ENCODE data around the gene UST. TPM values are rescaled to one million over a fixed set of nuclear protein-coding genes. Genes with fewer than 3 reads are reported as not detected.

The UST gene, protein sequence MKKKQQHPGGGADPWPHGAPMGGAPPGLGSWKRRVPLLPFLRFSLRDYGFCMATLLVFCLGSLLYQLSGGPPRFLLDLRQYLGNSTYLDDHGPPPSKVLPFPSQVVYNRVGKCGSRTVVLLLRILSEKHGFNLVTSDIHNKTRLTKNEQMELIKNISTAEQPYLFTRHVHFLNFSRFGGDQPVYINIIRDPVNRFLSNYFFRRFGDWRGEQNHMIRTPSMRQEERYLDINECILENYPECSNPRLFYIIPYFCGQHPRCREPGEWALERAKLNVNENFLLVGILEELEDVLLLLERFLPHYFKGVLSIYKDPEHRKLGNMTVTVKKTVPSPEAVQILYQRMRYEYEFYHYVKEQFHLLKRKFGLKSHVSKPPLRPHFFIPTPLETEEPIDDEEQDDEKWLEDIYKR
- under 0.01 TPM in 2 replicates for total RNA-seq

DNA sequence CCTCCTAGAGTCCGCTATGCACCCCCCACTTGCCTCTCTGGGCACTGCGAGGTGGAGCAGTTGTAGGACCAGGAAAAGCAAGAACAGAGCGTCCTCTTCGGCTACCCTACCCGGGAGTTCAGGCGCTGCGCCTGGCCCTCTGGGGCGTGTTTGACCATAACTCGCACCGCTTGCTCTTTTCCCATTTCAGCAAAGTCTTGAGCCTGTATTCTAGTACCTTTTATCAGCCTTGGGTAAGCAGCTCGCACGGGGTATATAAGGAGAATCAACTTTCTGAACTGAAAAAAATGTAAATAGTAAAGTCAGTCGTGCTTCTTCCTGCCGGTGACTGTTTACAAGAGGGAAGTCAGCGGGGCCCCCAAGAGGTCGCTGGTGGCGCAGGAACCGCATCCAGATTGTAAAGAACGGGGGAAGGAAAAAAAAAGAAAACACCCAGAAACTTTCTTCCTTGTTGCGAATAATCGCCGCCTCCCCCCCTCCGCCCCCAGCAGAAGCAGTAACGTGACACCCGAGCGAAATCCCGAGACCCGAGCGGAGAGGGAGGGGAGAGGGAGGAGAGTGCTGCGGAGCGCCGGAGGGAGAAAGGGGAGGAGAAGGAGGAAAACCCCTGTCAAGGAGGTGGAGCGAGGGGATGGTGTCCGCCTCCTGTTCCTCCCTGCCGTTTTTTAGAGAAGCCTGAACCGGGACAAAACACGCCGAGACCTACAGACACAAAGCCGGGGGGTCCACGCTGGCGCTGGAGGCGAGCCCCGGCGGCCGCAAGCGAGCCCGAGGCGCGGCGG, at the start of gene UST:
TSS of gene UST (plus strand) at position 668 of the 782 bp plus-strand sequence. CDS start 401 bp downstream, outside the sequence.
- peak; percentile 17 to 55 for DNase-seq (ENCODE audit: low read depth in 2 of 2)

DNA sequence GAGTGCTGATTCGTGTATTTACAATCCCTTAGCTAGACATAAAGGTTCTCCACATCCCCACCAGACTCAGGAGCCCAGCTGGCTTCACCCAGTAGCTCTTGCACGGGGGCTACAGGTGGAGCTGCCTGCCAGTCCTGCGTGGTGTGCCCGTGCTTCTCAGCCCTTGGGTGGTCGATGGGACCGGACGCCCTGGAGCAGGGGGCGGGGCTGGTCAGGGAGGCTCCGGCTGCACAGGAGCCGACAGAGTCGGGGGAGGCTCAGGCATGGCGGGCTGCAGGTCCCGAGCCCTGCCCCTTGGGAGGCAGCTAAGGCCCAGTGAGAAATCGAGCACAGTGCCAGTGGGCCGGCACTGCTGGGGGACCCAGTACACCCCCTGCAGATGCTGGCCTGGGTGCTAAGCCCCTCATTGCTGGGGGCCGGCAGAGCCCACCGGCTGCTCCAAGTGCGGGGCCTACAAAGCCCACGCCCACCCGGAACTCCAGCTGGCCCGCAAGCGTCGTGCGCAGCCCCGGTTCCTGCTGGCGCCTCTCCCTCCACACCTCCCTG, 48.9 kb upstream of the UST start:
- no peak for DNase-seq (ENCODE audit: low read depth in 2 of 2)

DNA sequence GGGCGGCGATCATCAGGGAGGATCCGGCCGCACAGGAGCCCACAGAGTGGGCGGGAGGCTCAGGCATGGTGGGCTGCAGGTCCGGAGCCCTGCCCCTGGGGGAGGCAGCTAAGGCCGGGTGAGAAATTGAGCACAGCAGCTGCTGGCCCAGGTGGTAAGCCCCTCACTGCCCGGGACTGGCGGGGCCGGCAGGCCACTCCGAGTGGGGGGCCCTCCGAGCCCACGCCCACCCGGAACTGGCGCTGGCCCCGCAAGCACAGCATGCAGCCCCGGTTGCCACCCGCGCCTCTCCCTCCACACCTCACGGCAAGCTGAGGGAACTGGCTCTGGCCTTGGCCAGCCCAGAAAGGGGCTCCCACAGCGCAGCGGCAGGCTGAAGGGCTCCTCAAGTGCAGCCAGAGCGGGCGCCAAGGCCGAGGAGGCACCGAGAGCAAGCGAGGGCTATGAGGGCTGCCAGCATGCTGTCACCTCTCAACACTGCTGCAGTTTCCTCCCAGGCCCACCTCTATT, 48.1 kb upstream of the UST start:
- no peak for DNase-seq (ENCODE audit: low read depth in 2 of 2)

DNA sequence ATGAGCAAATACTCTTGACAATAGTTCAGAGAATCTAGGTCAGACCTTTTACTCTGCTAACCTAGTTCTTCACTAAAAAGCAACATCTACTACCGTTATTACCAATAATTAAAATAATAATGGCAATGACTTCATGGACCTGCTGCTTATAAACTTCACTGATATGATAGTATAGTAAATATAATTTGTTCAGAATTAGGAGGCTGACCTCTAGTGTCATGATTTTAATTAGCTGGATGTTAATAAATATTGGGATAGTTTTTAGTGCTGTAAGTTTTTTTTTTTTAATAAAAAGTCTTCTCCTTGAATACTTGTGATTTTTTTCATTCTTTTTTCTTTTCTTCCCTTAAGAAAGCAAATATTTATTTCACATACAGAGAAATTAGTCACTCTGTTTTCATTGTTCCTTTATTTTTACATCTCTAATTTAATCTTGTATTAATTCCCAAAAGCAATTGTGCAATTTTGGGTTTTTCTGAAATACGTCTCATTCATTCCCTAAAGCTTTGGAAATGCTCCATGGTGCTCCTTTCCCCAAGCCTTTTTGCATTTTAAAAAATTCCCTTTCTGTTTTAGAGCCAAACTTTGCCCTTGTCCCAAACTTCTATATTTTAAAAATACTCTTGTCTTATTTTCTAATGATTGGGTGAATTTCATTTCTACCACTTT, 46.6 kb upstream of the UST start:
- DNase-seq (ENCODE audit: low read depth in 2 of 2) = no peak

DNA sequence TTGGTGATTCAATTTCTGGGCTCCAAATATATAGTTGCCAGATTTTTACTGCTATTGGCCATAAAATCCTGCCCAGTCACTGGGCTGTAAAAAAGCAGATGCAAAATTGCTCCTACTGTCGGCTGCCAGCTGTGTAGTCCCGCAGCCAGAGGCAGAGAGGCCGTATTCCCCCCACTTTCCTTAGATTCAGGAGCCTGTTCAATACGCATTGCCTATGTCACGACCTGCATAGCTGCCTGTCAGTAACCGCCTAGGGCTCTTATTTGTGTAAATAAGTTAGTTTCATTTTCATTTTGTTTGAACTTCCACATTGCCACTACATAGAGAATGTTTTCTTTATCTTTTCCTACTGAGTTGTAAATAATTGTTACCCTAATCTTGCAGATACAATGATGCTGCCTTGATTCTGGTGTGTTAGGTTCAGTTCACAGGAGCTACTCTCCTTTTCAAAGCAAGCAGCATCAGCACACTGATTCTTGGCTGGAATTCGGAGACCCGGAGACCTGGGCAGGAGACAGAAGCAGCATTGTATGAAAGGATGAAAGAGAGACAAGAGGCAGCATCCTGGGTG, 46.0 kb upstream of the UST start:
- DNase-seq (ENCODE audit: low read depth in 2 of 2) = peak; percentile 8 to 28

DNA sequence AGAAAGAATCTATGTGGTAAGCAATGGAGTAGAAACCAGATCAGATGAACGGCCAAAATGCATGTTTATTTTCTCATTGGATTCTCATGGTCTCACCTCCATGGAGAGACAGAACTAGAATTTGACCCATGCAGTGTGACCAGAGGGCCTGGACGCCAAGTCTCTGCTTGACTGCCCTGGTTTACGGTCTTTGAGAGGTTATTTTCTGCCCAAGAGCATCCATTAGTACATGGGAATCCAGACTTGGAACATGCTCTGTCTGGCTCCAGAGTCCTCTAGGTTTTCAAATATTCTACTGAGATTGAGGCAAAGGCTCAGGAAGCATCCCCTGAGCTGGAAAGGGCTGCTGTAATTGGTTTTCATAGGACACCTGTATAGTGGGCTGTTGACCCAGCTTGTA, 45.5 kb upstream of the UST start:
- DNase-seq (ENCODE audit: low read depth in 2 of 2) = no peak

DNA sequence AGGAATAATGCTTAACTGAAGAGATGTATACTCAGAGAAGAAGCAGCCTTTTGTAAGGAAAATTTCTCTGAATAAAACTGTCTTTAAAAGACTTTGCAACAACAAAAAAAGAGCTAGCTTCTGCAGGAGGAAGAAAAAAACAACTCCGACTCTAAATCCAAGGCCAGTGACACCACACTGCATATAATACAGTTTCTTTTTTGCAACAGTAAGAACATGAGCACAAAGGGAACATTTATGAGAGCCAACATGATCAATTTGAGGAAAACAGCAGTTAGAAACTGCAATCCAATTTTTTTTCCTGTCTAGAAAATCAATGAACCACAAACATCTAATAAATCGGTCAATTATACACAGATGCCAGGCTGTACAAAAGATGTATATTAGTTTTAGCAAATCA, 42.9 kb upstream of the UST start:
- no peak for DNase-seq (ENCODE audit: low read depth in 2 of 2)

DNA sequence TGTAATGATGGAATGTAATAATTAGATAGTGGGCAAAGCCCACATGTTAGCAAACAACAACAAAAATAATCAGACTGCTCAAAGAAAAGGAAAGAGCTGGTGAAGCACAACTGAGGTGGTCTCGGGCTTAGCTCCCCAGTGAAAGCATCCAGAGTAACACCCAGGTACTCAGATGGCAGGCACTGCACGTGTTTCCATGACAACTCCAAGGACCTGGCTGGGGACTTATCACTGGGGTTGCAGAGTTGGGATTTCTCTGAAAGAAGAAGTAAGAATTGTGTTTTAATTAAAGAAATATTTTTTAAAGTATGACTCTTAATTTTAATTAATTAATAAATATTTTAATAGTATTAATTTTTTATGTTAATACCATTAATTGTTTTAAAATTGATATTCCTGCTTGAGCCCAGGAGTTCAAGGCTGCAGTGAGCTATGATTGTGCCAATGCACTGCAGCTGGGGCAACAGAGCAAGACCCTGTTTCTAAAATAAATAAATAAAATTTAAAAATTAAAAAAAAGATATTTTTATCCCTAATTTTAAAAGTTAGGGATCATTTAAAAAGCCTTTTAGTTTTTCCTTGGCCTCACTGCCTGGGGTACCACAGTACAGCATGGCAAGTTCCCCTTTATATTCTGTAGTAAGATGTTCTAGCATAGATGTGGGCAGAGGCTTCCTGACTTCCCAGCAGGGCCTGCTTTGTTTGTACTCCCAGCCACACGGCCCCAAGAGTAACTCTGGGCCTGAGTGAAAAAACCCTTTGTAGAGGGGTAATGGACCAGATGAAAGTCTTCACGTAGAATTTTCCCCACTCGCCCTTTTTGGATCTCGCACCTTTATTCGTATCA, 42.2 kb upstream of the UST start:
- DNase-seq (ENCODE audit: low read depth in 2 of 2) = no peak

DNA sequence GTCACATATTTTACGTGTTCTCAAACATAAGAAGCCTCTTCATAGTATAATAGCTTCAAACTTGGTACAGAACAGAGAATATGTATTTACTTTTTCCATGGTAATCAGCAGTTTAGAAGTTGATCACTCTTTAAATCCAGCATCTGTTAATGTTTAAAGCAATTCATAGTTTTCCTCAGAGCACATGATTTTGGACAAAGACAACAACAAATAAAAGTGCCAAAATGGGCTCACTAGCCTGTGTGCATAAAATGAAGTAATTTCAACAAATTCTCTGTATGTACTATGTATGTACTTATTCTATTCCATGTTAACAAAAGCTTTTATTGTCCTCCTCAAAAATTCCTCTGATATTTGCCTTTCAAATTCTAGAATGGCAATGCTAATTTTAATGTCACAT, 38.1 kb upstream of the UST start:
- DNase-seq (ENCODE audit: low read depth in 2 of 2) = no peak

DNA sequence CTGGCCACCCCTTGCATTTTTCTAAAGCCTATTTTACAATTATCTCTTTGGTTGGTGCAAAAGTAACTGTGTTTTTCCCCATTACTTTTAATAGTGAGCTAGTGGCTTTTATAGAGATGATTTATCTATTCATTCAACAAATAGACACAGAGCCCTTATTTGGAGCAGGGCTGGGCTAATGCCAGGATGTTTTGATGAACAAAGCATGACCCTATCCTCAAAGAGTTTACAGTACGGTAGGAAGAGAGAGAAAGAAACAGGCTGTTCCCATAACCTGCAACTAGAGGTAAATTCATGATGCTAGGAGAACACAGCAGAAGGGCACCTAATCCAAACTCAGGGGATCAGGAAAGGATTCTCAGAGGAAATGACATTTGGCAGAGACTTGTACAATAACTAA, 37.3 kb upstream of the UST start:
- DNase-seq (ENCODE audit: low read depth in 2 of 2) = no peak

DNA sequence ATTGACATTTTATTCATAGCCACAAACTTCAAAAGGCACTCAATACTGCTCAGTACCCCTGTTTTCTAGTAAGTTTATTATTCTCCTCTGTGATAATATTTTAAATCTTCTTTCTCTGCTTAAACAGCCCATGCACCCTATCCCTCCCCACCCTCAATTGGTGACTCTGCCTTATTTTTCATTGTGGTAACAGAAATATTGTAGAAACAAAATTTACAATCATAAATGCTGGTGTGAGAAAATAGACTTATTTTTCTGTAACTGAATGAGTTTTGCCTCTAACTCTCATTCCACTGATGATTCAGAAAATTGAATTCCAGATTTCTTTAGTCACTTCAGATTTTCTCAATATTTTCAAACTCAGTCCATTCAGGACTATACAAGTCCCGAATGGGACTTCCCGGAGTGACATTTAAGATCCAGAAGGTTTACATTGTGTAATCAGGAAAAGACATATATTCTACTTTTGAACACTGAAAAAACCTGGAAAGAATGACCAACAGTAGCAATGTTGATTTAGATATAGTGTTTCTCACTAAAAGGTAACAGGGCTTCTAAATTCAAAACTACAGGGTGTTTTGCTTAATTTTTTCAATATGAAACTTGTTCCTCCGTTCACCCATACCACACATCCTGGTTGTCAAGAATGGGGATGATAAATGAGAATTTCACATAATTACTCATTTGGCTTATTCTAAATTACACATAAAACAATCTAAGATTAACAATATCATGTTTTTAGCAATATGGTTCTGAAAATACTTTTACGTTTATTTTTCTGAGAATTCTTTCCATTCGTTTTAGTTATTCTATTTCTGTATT, 34.8 kb upstream of the UST start:
- DNase-seq (ENCODE audit: low read depth in 2 of 2) = no peak

DNA sequence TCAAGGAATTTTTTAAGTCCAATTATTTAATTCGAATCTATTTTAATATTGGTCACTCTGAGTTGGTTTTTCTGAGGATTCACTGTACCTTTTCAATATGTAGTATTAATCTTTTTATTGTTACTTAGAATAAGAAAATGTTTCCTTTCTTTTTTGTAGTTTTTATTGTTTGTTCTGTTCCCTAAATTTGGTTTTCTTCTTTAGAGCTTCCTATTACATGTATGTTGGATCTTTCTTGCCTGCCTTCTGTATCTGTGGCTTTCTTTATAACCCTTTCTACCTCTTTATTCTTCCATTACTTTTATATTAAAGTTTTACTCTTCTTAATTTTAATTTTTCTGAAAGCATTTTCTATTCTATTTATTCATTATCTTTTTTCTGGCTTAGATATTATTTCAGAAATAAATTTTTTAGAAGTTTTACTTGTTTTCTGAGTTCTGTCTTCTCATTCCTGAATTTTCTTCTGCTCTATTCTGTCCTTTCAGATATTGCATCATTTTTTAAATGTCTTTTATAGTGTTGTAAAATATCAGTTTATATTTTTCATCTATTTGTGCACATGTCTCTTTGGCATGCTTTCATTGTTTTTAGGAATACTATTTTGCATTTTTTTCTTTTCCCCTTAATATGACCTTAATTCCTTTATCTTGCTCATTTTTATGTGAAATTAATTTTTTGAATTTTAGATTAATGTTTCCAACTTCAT, 33.6 kb upstream of the UST start:
- no peak for DNase-seq (ENCODE audit: low read depth in 2 of 2)

DNA sequence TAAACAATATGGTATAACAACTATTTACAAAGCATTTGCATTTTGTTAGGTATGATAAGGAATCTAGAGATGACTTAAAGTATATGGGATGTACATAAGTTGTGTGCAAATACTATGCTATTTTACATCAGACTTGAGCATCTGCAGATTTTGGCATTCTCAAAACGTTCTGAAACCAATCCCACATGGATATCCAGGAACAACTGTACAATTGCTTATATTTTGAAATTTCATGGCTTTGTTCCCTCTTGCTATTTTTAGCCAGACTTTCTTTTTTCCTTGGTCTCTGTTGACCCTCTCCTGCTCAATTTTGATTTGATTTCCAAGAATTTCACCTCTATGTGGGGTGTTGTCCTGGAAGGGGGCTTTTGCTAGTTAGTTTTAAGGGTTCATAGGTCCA, 32.9 kb upstream of the UST start:
- no peak for DNase-seq (ENCODE audit: low read depth in 2 of 2)

DNA sequence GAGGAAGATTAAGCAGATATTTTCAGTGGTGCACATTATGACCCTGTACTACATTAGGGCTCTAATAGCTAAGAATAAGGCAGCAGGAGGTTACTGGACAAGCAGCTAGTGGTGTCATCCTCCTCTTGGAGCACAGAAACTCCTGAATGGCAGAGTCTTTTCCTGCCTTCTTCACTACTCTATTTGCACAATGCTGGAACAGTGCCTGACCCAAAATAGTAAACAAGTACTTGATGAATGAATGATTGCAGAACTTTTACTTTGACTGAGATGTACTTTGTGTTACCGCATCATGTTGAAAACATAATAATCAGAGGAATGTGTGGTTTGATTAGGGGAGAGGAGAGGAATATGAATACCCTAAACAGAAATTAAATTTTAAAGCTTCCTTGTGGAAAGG, 30.0 kb upstream of the UST start:
- DNase-seq (ENCODE audit: low read depth in 2 of 2) = no peak

DNA sequence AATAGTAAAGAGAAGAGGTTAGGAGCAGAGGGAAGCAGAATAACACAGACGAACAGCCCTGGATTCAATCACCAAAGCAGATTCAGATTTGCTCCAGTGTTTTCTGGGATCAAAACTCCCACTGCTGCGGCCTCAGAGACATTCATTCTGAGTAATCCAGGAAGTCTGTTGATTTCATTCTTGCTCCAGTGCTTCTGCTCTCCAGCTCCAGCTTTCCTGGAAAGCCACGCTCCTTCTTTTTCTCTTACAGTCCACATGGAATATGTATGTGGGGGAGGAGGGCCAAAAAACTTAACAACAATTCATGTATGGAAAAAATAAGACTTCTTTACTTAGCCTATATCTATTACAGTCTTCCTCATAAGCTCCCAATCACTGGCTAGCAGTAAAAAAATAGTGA, 26.4 kb upstream of the UST start:
- DNase-seq (ENCODE audit: low read depth in 2 of 2) = peak in 1 of 2 donors; percentile 3

DNA sequence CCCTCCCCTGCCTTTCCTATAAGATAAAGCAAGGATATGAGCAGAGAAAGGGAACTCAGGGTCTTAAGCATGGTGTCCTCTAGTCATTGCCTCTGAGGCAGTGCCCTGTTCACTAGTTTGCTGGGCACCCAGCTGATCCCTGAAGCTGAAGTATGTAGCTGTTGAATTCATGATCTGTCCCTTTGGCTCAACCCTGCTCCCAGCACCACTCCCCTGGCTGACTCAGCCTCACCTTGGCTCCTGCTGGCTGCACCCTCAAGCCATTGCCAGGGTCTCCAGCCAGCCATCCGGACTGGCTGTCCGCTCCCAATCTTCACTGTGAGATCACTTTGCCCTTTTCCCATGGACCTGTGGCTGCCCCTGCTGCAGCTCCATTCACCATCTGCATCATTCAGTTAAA, 25.9 kb upstream of the UST start:
- DNase-seq (ENCODE audit: low read depth in 2 of 2) = no peak

DNA sequence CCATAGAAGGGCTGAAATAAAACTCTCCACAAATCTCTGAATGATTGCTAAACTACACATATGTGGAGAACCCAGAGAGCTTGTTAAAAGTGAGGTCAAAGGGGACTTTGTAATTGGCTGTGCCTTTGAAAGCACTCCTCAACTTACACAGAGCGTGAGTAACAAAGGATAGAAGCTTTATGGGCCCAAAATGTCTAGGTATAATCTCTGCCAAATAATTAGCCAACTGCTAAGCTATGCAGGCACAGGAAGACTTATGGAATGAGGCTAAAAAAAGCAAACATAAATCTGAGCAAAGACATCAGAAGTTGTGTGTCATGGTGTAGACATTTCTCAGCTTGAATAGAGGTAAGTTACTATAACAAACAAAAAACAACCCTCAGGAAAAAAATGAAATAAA, 23.3 kb upstream of the UST start:
- peak in 1 of 2 donors; percentile 6 for DNase-seq (ENCODE audit: low read depth in 2 of 2)

DNA sequence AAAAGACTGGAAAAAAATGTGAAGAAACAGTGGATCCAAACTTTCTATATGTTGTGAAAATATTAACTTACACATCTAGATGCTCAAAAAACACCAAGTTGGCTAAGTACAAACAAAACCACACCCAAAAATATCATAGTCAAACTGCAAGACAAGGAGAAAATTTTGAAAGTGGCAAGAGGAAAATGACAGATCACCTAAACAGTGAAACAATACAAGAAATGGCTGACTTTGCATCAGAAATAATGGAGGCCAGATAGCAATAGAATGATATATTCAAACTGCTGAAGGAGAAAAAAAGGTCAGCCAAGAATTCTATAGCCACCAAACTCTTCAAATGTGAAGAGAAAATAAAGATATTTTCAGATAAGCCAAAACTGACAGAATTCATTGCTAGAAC, 22.4 kb upstream of the UST start:
- DNase-seq (ENCODE audit: low read depth in 2 of 2) = no peak

DNA sequence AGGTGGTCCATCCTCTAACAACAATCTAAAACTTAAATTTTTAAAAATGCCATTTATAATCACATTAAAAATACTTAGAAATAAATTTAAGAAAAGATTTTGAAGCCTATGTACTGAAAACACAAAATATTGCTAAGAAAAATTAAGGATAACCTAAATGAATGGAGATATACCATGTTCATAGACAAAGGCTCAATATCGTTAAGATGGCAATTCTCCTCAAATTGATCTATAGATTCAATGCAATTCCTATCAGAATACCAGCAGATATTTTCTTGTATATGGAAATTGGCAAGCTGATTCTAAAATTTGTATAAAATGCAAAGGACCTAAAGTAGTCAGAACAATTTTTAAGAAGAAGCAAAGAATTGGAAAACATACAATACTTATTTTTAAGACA, 19.7 kb upstream of the UST start:
- DNase-seq (ENCODE audit: low read depth in 2 of 2) = no peak
